H9 (cell line): Measurements from ENCODE around the gene SPDYE2B. TPM values are rescaled to one million over a fixed set of nuclear protein-coding genes. Genes with fewer than 3 reads are reported as not detected.
"Not testable (repeated sequence)": the region's sequence is repeated elsewhere in the genome, so short reads cannot be mapped to it uniquely, and the experiment has no call there.

Source experiments
- DNase-seq: peaks from one replicate; pipeline ENCODE4 v3.0.0-alpha.2; 2017
- H2AFZ ChIP-seq: one replicate; pipeline ENCODE4 v1.6.1; 2013; ENCODE audit warnings: mild to moderate bottlenecking, low read length, control low read depth, moderate library complexity
- H2AK5ac ChIP-seq: 2 replicates; pipeline ENCODE4 v1.6.1; 2013; ENCODE audit warnings: low read length, control low read depth, mixed read lengths; ENCODE audit not compliant: insufficient read length
- H2BK120ac ChIP-seq: one replicate; pipeline ENCODE4 v1.6.1; 2013; ENCODE audit warnings: low read depth, mild to moderate bottlenecking, low read length, control low read depth, inconsistent platforms; ENCODE audit not compliant: poor library complexity, severe bottlenecking
- H2BK12ac ChIP-seq: 2 replicates; pipeline ENCODE4 v1.6.1; 2013; ENCODE audit warnings: low read length, control low read depth, mixed read lengths, low read depth; ENCODE audit not compliant: insufficient read length
- H2BK15ac ChIP-seq: 2 replicates; pipeline ENCODE4 v1.6.1; 2013; ENCODE audit warnings: low read depth, low read length, control low read depth
- H2BK20ac ChIP-seq: one replicate; pipeline ENCODE4 v1.6.1; 2013; ENCODE audit warnings: low read depth, mild to moderate bottlenecking, low read length, control low read depth, inconsistent platforms; ENCODE audit not compliant: poor library complexity, severe bottlenecking
- H2BK5ac ChIP-seq: 2 replicates; pipeline ENCODE4 v1.6.1; 2013; ENCODE audit warnings: low read length, control low read depth, mixed read lengths; ENCODE audit not compliant: insufficient read length
- H3K14ac ChIP-seq: 2 replicates; pipeline ENCODE4 v1.6.1; 2013; ENCODE audit warnings: low read length, control low read depth; ENCODE audit not compliant: insufficient read depth
- H3K18ac ChIP-seq: 2 replicates; pipeline ENCODE4 v1.6.1; 2013; ENCODE audit warnings: low read depth, mild to moderate bottlenecking, mixed read lengths, low read length, control low read depth; ENCODE audit not compliant: insufficient read length
- H3K23ac ChIP-seq: 2 replicates; pipeline ENCODE4 v1.6.1; 2013; ENCODE audit warnings: low read length, control low read depth, mixed read lengths, low read depth; ENCODE audit not compliant: insufficient read length
- H3K23me2 ChIP-seq: 2 replicates; pipeline ENCODE4 v1.6.1; 2013; ENCODE audit warnings: low read depth, mild to moderate bottlenecking, mixed read lengths, low read length, control low read depth; ENCODE audit not compliant: insufficient read length, poor library complexity, severe bottlenecking
- H3K27ac ChIP-seq: 2 replicates; pipeline ENCODE4 v1.5.1; 2013; ENCODE audit warnings: low read length, control low read depth, mixed read lengths, low read depth; ENCODE audit not compliant: insufficient read length
- H3K27me3 ChIP-seq: 2 replicates; pipeline ENCODE4 v1.6.1; 2013; ENCODE audit warnings: low read length, control low read depth, inconsistent platforms; ENCODE audit not compliant: insufficient read depth
- H3K4ac ChIP-seq: 2 replicates; pipeline ENCODE4 v1.6.1; 2013; ENCODE audit warnings: low read depth, mild to moderate bottlenecking, control low read depth, inconsistent platforms, low read length, moderate library complexity
- H3K4me1 ChIP-seq: 2 replicates; pipeline ENCODE4 v1.6.1; 2013; ENCODE audit warnings: low read length, control low read depth, inconsistent platforms; ENCODE audit not compliant: insufficient read depth
- H3K4me2 ChIP-seq: 2 replicates; pipeline ENCODE4 v1.6.1; 2013; ENCODE audit warnings: low read length, control low read depth, mixed read lengths; ENCODE audit not compliant: insufficient read length, insufficient read depth
- H3K56ac ChIP-seq: 2 replicates; pipeline ENCODE4 v1.6.1; 2013; ENCODE audit warnings: low read depth, mild to moderate bottlenecking, mixed read lengths, low read length, control low read depth; ENCODE audit not compliant: insufficient read length
- H3K79me1 ChIP-seq: 2 replicates; pipeline ENCODE4 v1.6.1; 2013; ENCODE audit warnings: low read depth, mild to moderate bottlenecking, moderate library complexity, low read length, control low read depth, inconsistent platforms; ENCODE audit not compliant: insufficient read depth, poor library complexity, severe bottlenecking
- H3K79me2 ChIP-seq: 2 replicates; pipeline ENCODE4 v1.6.1; 2013; ENCODE audit warnings: low read length, control low read depth, inconsistent platforms; ENCODE audit not compliant: insufficient read depth
- H3K9ac ChIP-seq: 2 replicates; pipeline ENCODE4 v1.6.1; 2013; ENCODE audit warnings: low read length, control low read depth, mixed read lengths; ENCODE audit not compliant: insufficient read length; ENCODE audit errors: extremely low read depth
- H3K9me3 ChIP-seq: one replicate; pipeline ENCODE4 v1.6.1; 2013; ENCODE audit warnings: low read depth, low read length, inconsistent platforms; ENCODE audit not compliant: control insufficient read depth
- H3T11ph ChIP-seq: one replicate; pipeline ENCODE4 v1.6.1; 2013; ENCODE audit warnings: mild to moderate bottlenecking, low read length, control low read depth, inconsistent platforms
- H4K20me1 ChIP-seq: one replicate; pipeline ENCODE4 v1.6.1; 2013; ENCODE audit not compliant: control insufficient read depth, insufficient read length, insufficient read depth
- H4K5ac ChIP-seq: 2 replicates; pipeline ENCODE4 v1.6.1; 2013; ENCODE audit warnings: low read depth, mild to moderate bottlenecking, mixed read lengths, low read length, control low read depth; ENCODE audit not compliant: insufficient read length
- H4K8ac ChIP-seq: replicated peaks from 2 replicates; pipeline ENCODE4 v1.6.1; 2013; ENCODE audit warnings: low read length, control low read depth, mixed read lengths, low read depth; ENCODE audit not compliant: insufficient read length
- H4K91ac ChIP-seq: 2 replicates; pipeline ENCODE4 v1.6.1; 2013; ENCODE audit warnings: low read depth, mild to moderate bottlenecking, moderate library complexity, mixed read lengths, low read length, control low read depth; ENCODE audit not compliant: insufficient read length
- H3K27ac Mint-ChIP-seq, 3 experiments: 2 replicates in 2 of 3; 3 replicates in 1 of 3; pipeline ENCODE4 v1.8.0; 2020 to 2021; ENCODE audit warnings: mixed read lengths in 3 of 3, mild to moderate bottlenecking in 1 of 3, moderate library complexity in 1 of 3
- H3K27me3 Mint-ChIP-seq: 2 replicates; pipeline ENCODE4 v1.8.0; 2021; ENCODE audit warnings: low read depth, mild to moderate bottlenecking, moderate library complexity, mixed read lengths
- H3K36me3 Mint-ChIP-seq, 3 experiments: 2 replicates in 2 of 3; 3 replicates in 1 of 3; pipeline ENCODE4 v1.8.0; 2020 to 2021; ENCODE audit warnings: low read depth in 3 of 3, mixed read lengths in 3 of 3; ENCODE audit not compliant: insufficient read depth in 1 of 3
- H3K4me1 Mint-ChIP-seq, 2 experiments: 2 replicates each; pipeline ENCODE4 v1.8.0; 2020; ENCODE audit warnings: mixed read lengths in 2 of 2
- H3K4me3 Mint-ChIP-seq, 2 experiments: 2 replicates in 1 of 2; 3 replicates in 1 of 2; pipeline ENCODE4 v1.8.0; 2020 to 2021; ENCODE audit warnings: mild to moderate bottlenecking in 2 of 2, mixed read lengths in 2 of 2, moderate library complexity in 1 of 2
- H3K9me3 Mint-ChIP-seq, 2 experiments: 2 replicates in 1 of 2; 3 replicates in 1 of 2; pipeline ENCODE4 v1.8.0; 2020; ENCODE audit warnings: mild to moderate bottlenecking in 2 of 2, mixed read lengths in 2 of 2, moderate library complexity in 1 of 2
- WGBS: extraction: QIAGEN DNeasy Blood & Tissue Kit; methylation state at CpG from one replicate; pipeline ENCODE4 v1.1.7; 2013; ENCODE audit warnings: missing lambda C conversion rate, low lambda C conversion rate, mixed read lengths; ENCODE audit not compliant: insufficient read length; ENCODE audit errors: extremely low coverage; 5-methylcytosine and 5-hydroxymethylcytosine counted together
- total RNA-seq: library from RNA; stranded (reverse); gene quantifications from 2 replicates; pipeline ENCODE4 v1.2.1, GENCODE V29; 2021

SPDYE2B gene
- total RNA-seq, 1 experiment from 2014 or later: not detected

- H3K79me1 ChIP-seq: not testable (repeated sequence)
Measured at GRCh38 chr7:102634299-102634698, 15.8 kb upstream of the SPDYE2B start.

GRCh38 chr7:102635354-102635753 lies 14.8 kb upstream of the SPDYE2B start:
- H3T11ph ChIP-seq, H3K4me1 Mint-ChIP-seq, H3K27ac ChIP-seq, H3K79me2 ChIP-seq, H2BK120ac ChIP-seq, H3K14ac ChIP-seq, H3K4me3 Mint-ChIP-seq, H2AFZ ChIP-seq, H3K27me3 Mint-ChIP-seq, H4K20me1 ChIP-seq, H3K23me2 ChIP-seq, H3K27me3 ChIP-seq, H2BK5ac ChIP-seq, H2BK15ac ChIP-seq, DNase-seq, H3K79me1 ChIP-seq, H2BK20ac ChIP-seq, H4K91ac ChIP-seq, H2AK5ac ChIP-seq, H3K18ac ChIP-seq, H3K36me3 Mint-ChIP-seq, H3K23ac ChIP-seq, H3K9me3 ChIP-seq, H3K9ac ChIP-seq, H3K4me1 ChIP-seq, H2BK12ac ChIP-seq, H3K4me2 ChIP-seq, H4K8ac ChIP-seq, H4K5ac ChIP-seq, H3K56ac ChIP-seq, H3K27ac Mint-ChIP-seq, H3K9me3 Mint-ChIP-seq, H3K4ac ChIP-seq: not testable (repeated sequence)
- no CpG with 5 or more reads among the region's 5 CpGs for WGBS

More at GRCh38 chr7:102634299-102634698, 15.8 kb upstream of the SPDYE2B start:
- not testable (repeated sequence) for H4K20me1 ChIP-seq, H3K4ac ChIP-seq, H2BK5ac ChIP-seq, H3K4me1 Mint-ChIP-seq, H2BK20ac ChIP-seq, H3K9me3 ChIP-seq, H3K9me3 Mint-ChIP-seq, H3K23me2 ChIP-seq, H3K27me3 Mint-ChIP-seq, H3K36me3 Mint-ChIP-seq, H2BK15ac ChIP-seq, H2AK5ac ChIP-seq, H3K27ac ChIP-seq, H3K14ac ChIP-seq, H3K4me2 ChIP-seq, H4K5ac ChIP-seq, H3K4me1 ChIP-seq, H4K91ac ChIP-seq, H3K27ac Mint-ChIP-seq, H2BK120ac ChIP-seq, H3K56ac ChIP-seq, H3K4me3 Mint-ChIP-seq, H2BK12ac ChIP-seq, H4K8ac ChIP-seq, H3T11ph ChIP-seq, H3K23ac ChIP-seq, H3K79me2 ChIP-seq, H2AFZ ChIP-seq, H3K9ac ChIP-seq, H3K27me3 ChIP-seq, H3K18ac ChIP-seq, DNase-seq
- no CpG with 5 or more reads among the region's 6 CpGs for WGBS
